HG03175 (cell line): Measurements from ENCODE around the gene SLC6A9.

Experiments
- ATAC-seq: cut with Tn5 transposase; IDR thresholded peaks from one replicate; pipeline ENCODE4 v1.9.1; 2021; ENCODE audit warnings: mild to moderate bottlenecking, moderate library complexity; ENCODE audit not compliant: unreplicated experiment

Gene SLC6A9

DNA sequence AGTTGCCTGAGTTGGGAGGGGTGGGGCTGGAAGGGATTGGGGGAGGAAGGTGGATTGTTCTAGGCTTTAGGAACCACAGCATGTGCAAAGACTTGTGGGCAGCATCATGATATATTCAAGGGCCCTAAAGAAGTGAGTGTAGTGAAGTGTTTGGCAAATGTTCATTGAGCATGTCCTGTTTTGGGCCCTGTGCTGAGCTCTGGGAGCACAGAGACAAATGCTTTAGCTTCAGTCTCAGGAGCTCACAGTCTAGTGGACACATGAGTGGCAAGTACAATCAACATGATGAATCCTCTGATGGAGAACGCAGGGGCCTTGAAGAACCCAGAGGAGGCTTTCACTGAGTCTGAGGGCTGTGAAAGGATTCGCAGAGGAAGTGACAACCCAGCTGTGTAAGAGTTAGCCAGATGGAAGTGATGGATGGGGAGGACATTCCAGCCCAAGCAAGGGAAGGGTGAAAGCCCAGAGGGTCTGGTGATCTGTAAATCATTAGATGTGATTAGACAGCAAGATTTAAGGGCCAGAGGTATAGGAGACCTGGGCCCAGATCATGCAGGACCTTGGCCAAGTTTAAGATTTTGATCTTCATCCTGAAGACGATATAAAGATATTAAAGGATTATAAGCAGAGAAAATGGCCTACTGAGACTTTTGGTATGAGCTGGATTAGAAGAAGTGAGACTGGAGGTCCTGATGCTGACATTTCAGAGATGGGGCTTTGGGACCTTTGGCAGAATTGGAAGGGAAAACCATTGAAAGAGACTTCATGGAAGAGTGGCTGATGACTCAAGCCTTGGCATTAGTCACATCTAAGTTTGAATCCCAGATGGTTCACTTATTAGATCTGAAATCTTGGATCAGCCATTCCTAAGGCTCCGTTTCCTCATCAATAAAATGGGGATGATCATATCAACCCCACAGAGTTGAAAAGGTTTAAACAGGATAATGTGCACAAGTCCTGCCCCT, 80.0 kb downstream of the SLC6A9 start:
- no peak for ATAC-seq

DNA sequence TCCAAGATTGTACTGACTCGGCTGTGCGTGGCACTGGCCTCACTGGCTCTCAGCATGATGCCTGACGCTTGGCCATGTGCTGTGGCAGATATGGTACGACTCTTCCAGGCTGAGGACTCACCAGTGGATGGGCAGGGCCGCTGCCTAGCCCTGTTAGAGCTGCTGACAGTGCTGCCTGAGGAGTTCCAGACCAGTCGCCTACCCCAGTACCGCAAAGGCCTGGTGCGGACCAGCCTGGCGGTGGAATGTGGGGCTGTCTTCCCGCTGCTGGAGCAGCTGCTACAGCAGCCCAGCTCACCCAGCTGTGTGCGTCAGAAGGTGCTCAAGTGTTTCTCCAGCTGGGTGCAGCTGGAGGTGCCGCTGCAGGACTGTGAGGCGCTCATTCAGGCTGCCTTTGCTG, 81.6 kb downstream of the SLC6A9 start:
- no peak for ATAC-seq

DNA sequence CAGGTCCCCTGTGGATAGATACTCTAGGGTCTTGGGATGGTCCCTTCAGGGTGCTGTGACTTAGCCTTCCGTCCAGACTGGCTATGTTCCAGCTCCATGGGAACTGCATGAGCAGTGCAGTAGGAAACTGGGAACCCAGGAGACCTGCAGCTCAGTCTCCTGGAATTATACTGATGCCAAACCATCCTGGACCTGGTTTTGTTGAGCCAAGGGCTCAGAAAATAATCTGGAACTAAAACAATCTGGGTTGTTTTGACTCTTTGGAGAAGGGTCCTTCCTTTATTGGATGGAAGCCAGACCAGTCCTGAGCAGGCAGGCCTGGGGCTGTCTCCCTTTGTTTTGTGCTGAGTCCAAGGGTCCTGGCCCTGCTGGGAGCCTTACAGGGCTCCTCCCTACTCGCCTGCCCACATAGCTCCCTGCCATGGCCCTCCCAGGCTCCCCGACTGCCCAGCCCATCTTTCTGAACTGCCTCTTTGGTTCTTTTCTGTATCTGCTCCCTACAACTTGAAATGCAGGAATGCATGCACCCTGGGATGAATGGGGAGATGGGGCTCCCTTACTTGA, 83.3 kb downstream of the SLC6A9 start:
- no peak for ATAC-seq

DNA sequence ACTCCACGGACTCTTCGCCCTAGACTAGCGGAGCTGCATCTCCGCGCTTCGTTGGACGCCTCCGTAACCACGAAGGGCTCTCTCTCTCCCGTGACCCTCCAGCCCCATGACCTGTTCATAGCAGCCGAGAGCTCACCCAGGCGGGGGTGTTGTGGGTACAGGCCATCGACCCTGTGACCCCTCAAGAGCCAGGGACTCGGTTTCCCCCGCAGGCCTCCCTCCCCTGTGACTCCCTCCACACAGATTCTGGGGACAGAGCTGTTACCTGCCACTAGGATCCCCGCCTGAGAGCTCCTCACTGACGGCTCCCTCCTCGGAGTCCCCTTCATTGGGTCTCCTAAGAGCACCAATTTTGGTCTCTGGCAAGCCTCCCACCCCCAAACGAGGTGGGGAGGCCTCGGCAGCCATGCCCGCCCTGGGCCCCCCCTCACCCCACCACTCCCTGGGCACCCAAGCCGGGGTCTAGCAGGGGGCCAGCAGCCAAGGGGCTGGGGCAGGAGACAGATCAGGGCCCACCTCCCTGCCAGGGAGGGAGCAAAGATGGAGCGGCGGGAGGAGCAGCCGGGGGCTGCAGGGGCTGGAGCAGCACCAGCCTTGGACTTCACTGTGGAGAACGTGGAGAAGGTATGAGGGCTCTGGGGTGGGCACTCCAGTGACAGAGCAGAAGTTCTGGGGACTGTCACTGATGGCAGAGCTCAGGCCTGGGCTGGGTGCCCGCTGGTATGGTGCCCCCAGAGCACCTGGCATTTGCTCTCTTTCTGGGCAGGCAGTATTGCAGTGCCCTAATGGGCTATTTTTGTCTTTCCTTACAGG, 84.0 kb downstream of the SLC6A9 start:
- peak; percentile 26 for ATAC-seq
